CD4-positive, alpha-beta T cell (primary cell): ENCODE results near the gene KCNMA1. TPM values are rescaled to one million over a fixed set of nuclear protein-coding genes. Genes with fewer than 3 reads are reported as not detected.

Experiments used
- ATAC-seq: fragments of 200-7000 bp; cut with Tn5 transposase; one replicate; pipeline ENCODE4 v1.10.0; 2022; ENCODE audit warnings: mild to moderate bottlenecking; ENCODE audit not compliant: poor library complexity
- CTCF ChIA-PET: fragments of 350-600 bp; sonication (Branson Sonifier 250); formaldehyde crosslinking; loops from one replicate; lab custom pipeline; 2021; ENCODE audit warnings: antibody characterized with exemption, inconsistent platforms; lab: Charles Lee
- POLR2A ChIA-PET: fragments of 350-600 bp; sonication (Branson Sonifier 250); formaldehyde crosslinking; loops from one replicate; lab custom pipeline; 2021; ENCODE audit warnings: antibody characterized with exemption, inconsistent platforms; lab: Charles Lee
- DNase-seq, 14 experiments: peaks; one replicate each; pipeline ENCODE4 v3.0.0-alpha.2; 2013 to 2020; ENCODE audit warnings: mixed read lengths in 2 of 14
- H3K27ac ChIP-seq, 2 donors: one replicate each; pipeline versions ENCODE4 v1.5.1 to v1.7.0; 2013; ENCODE audit warnings: low read length in 2 of 2, low read depth in 1 of 2, mild to moderate bottlenecking in 1 of 2
- H3K27me3 ChIP-seq, 2 experiments: 1 replicate in 1 of 2; 2 replicates in 1 of 2; pipeline versions ENCODE4 v1.6.1 to v1.7.0; 2013; ENCODE audit warnings: low read length in 2 of 2, control low read depth in 1 of 2, mild to moderate bottlenecking in 1 of 2, moderate library complexity in 1 of 2; ENCODE audit not compliant: insufficient read depth in 2 of 2, control insufficient read depth in 1 of 2
- H3K36me3 ChIP-seq: one replicate; pipeline ENCODE4 v1.6.1; 2013; ENCODE audit warnings: low read length, control low read depth; ENCODE audit not compliant: insufficient read depth
- H3K4me1 ChIP-seq: one replicate; pipeline ENCODE4 v1.6.1; 2013; ENCODE audit warnings: low read length, control low read depth; ENCODE audit not compliant: insufficient read depth
- H3K4me3 ChIP-seq: one replicate; pipeline ENCODE4 v1.5.1; 2013; ENCODE audit warnings: mild to moderate bottlenecking, low read length, moderate library complexity
- H3K9me3 ChIP-seq, 2 experiments: 1 replicate in 1 of 2; 2 replicates in 1 of 2; pipeline versions ENCODE4 v1.6.1 to v1.7.0; 2013; ENCODE audit warnings: low read length in 2 of 2, mild to moderate bottlenecking in 2 of 2, control low read depth in 1 of 2, moderate library complexity in 1 of 2; ENCODE audit not compliant: control insufficient read depth in 1 of 2, insufficient read depth in 1 of 2
- H3K27ac Mint-ChIP-seq: one replicate; pipeline ENCODE4 v1.8.0; 2020; ENCODE audit warnings: mixed read lengths
- H3K27me3 Mint-ChIP-seq: one replicate; pipeline ENCODE4 v1.8.0; 2021; ENCODE audit warnings: mixed read lengths
- H3K36me3 Mint-ChIP-seq: one replicate; pipeline ENCODE4 v1.8.0; 2021; ENCODE audit warnings: low read depth, mixed read lengths
- H3K4me1 Mint-ChIP-seq: one replicate; pipeline ENCODE4 v1.8.0; 2021; ENCODE audit warnings: low read depth, mixed read lengths
- H3K4me3 Mint-ChIP-seq: one replicate; pipeline ENCODE4 v1.8.0; 2020; ENCODE audit warnings: mild to moderate bottlenecking, mixed read lengths
- H3K9me3 Mint-ChIP-seq: one replicate; pipeline ENCODE4 v1.8.0; 2020; ENCODE audit warnings: mixed read lengths
- CTCF ChIP-seq: fragments of 200-600 bp; IDR thresholded peaks from one replicate; pipeline ENCODE4 v1.8.0; 2022; ENCODE audit warnings: antibody characterized with exemption, mild to moderate bottlenecking
- intact Hi-C, 2 experiments: fragments of 100-400 bp; cut with DNase I in 1 of 2; cut with micrococcal nuclease in 1 of 2; formaldehyde crosslinking; loops; one replicate each; pipeline versions ENCODE4 v1.15.1 to v1.9.0; 2023 to 2025; cut with DNase I, micrococcal nuclease
- total RNA-seq, 174 experiments: library from RNA in 2 of 174; stranded (reverse) in 2 of 174; gene quantifications; one replicate each; pipeline ENCODE4 v1.2.3 and lab custom pipeline; 2021 to 2026

The KCNMA1 gene
- total RNA-seq, 2 experiments from 2014 or later = not detected

- H3K4me1 Mint-ChIP-seq = no peaks in the 10 kb centered on the region
- no peak overlapping the region for H3K27ac Mint-ChIP-seq
- Histone ChIP-seq H3K27me3 (no peaks in the 10 kb centered on the region), H3K36me3 (no peaks in the 10 kb centered on the region), H3K4me3 (no peak overlapping the region), H3K27ac (no peak overlapping the region), H3K4me1 (no peaks in the 10 kb centered on the region), H3K9me3 (peaks cover 0 to 3% of the 10 kb centered on the region in 2 experiments)
- intact Hi-C loops = no loop called here
- no peak for ATAC-seq
- no peaks in the 10 kb centered on the region for H3K27me3 Mint-ChIP-seq
- DNase-seq = peak in 2 of 14 experiments; percentile 3 to 14
- no peaks in the 10 kb centered on the region for H3K9me3 Mint-ChIP-seq
- TF ChIP-seq CTCF = peak; percentile 47
- POLR2A ChIA-PET = no interaction called here
- CTCF ChIA-PET = no interaction called here
- no peaks in the 10 kb centered on the region for H3K36me3 Mint-ChIP-seq
- no peak overlapping the region for H3K4me3 Mint-ChIP-seq
Observed at GRCh38 chr10:77004917-77005564, 632.6 kb downstream of the KCNMA1 start.

DNA sequence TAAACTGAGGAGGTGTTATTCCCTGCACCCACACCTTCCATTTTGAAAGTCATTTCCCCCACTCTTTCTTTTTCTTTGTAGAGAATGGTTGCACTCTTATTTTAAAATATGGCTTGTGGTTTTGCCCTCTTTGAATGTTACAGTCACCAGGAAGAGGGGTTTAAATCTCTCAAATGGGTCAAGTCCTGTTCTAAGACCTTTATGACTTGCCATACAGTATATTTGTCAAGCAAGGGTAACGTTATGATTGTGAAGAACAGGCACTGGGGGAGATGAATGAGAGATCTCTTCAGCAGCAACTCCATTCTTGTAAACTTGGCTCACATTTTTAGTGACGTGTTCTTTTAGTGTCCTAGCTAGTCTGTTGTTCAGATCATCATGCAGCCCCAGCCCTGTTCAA is 634.7 kb downstream of the KCNMA1 start:
- Histone ChIP-seq H3K36me3 (no peaks in the 10 kb centered on the region), H3K4me3 (no peak overlapping the region), H3K27me3 (no peaks in the 10 kb centered on the region), H3K4me1 (no peaks in the 10 kb centered on the region), H3K27ac (no peak overlapping the region), H3K9me3 (peaks cover 0 to 2% of the 10 kb centered on the region in 2 experiments)
- ATAC-seq (no peak), DNase-seq (no peak)
- TF ChIP-seq CTCF = no peak
- no peaks in the 10 kb centered on the region for H3K4me1 Mint-ChIP-seq
- intact Hi-C loops = no loop called here
- ChIA-PET POLR2A (interaction anchor here (0.6 kb wide), 1 partner anchor 1559 kb away, joined by 3 read pairs; no protein-coding TSS in a partner anchor), CTCF (no interaction called here)
- H3K27me3 Mint-ChIP-seq = no peaks in the 10 kb centered on the region
- no peak overlapping the region for H3K4me3 Mint-ChIP-seq
- H3K9me3 Mint-ChIP-seq = no peaks in the 10 kb centered on the region
- H3K36me3 Mint-ChIP-seq = no peaks in the 10 kb centered on the region
- H3K27ac Mint-ChIP-seq = no peak overlapping the region

GRCh38 chr10:77001206-77001605 is 636.4 kb downstream of the KCNMA1 start:
- H3K4me3 Mint-ChIP-seq = no peak overlapping the region
- H3K27ac Mint-ChIP-seq = no peak overlapping the region
- H3K27me3 Mint-ChIP-seq = no peaks in the 10 kb centered on the region
- H3K9me3 Mint-ChIP-seq = no peaks in the 10 kb centered on the region
- no peaks in the 10 kb centered on the region for H3K27me3 ChIP-seq
- DNase-seq (no peak), ATAC-seq (no peak)
- no peaks in the 10 kb centered on the region for H3K4me1 ChIP-seq
- TF ChIP-seq CTCF = no peak
- H3K9me3 ChIP-seq = no peaks in the 10 kb centered on the region
- CTCF ChIA-PET = no interaction called here
- intact Hi-C loops = no loop called here
- no peak overlapping the region for H3K27ac ChIP-seq
- H3K36me3 ChIP-seq = no peaks in the 10 kb centered on the region
- no peak overlapping the region for H3K4me3 ChIP-seq
- no peaks in the 10 kb centered on the region for H3K4me1 Mint-ChIP-seq
- H3K36me3 Mint-ChIP-seq = no peaks in the 10 kb centered on the region
- POLR2A ChIA-PET = no interaction called here
